CD4-positive, alpha-beta T cell (primary cell): ENCODE results near the gene LGR4. TPM values are rescaled to one million over a fixed set of nuclear protein-coding genes. Genes with fewer than 3 reads are reported as not detected.

Experiments used
- ATAC-seq: fragments of 200-7000 bp; cut with Tn5 transposase; one replicate; pipeline ENCODE4 v1.10.0; 2022; ENCODE audit warnings: mild to moderate bottlenecking; ENCODE audit not compliant: poor library complexity
- CTCF ChIA-PET: fragments of 350-600 bp; sonication (Branson Sonifier 250); formaldehyde crosslinking; loops from one replicate; lab custom pipeline; 2021; ENCODE audit warnings: antibody characterized with exemption, inconsistent platforms; lab: Charles Lee
- POLR2A ChIA-PET: fragments of 350-600 bp; sonication (Branson Sonifier 250); formaldehyde crosslinking; loops from one replicate; lab custom pipeline; 2021; ENCODE audit warnings: antibody characterized with exemption, inconsistent platforms; lab: Charles Lee
- DNase-seq, 14 experiments: peaks; one replicate each; pipeline ENCODE4 v3.0.0-alpha.2; 2013 to 2020; ENCODE audit warnings: mixed read lengths in 2 of 14
- H3K27ac ChIP-seq, 2 donors: one replicate each; pipeline versions ENCODE4 v1.5.1 to v1.7.0; 2013; ENCODE audit warnings: low read length in 2 of 2, low read depth in 1 of 2, mild to moderate bottlenecking in 1 of 2
- H3K27me3 ChIP-seq, 2 experiments: 1 replicate in 1 of 2; 2 replicates in 1 of 2; pipeline versions ENCODE4 v1.6.1 to v1.7.0; 2013; ENCODE audit warnings: low read length in 2 of 2, control low read depth in 1 of 2, mild to moderate bottlenecking in 1 of 2, moderate library complexity in 1 of 2; ENCODE audit not compliant: insufficient read depth in 2 of 2, control insufficient read depth in 1 of 2
- H3K36me3 ChIP-seq: one replicate; pipeline ENCODE4 v1.6.1; 2013; ENCODE audit warnings: low read length, control low read depth; ENCODE audit not compliant: insufficient read depth
- H3K4me1 ChIP-seq: one replicate; pipeline ENCODE4 v1.6.1; 2013; ENCODE audit warnings: low read length, control low read depth; ENCODE audit not compliant: insufficient read depth
- H3K4me3 ChIP-seq: one replicate; pipeline ENCODE4 v1.5.1; 2013; ENCODE audit warnings: mild to moderate bottlenecking, low read length, moderate library complexity
- H3K9me3 ChIP-seq, 2 experiments: 1 replicate in 1 of 2; 2 replicates in 1 of 2; pipeline versions ENCODE4 v1.6.1 to v1.7.0; 2013; ENCODE audit warnings: low read length in 2 of 2, mild to moderate bottlenecking in 2 of 2, control low read depth in 1 of 2, moderate library complexity in 1 of 2; ENCODE audit not compliant: control insufficient read depth in 1 of 2, insufficient read depth in 1 of 2
- H3K27ac Mint-ChIP-seq: one replicate; pipeline ENCODE4 v1.8.0; 2020; ENCODE audit warnings: mixed read lengths
- H3K27me3 Mint-ChIP-seq: one replicate; pipeline ENCODE4 v1.8.0; 2021; ENCODE audit warnings: mixed read lengths
- H3K36me3 Mint-ChIP-seq: one replicate; pipeline ENCODE4 v1.8.0; 2021; ENCODE audit warnings: low read depth, mixed read lengths
- H3K4me1 Mint-ChIP-seq: one replicate; pipeline ENCODE4 v1.8.0; 2021; ENCODE audit warnings: low read depth, mixed read lengths
- H3K4me3 Mint-ChIP-seq: one replicate; pipeline ENCODE4 v1.8.0; 2020; ENCODE audit warnings: mild to moderate bottlenecking, mixed read lengths
- H3K9me3 Mint-ChIP-seq: one replicate; pipeline ENCODE4 v1.8.0; 2020; ENCODE audit warnings: mixed read lengths
- CTCF ChIP-seq: fragments of 200-600 bp; IDR thresholded peaks from one replicate; pipeline ENCODE4 v1.8.0; 2022; ENCODE audit warnings: antibody characterized with exemption, mild to moderate bottlenecking
- intact Hi-C, 2 experiments: fragments of 100-400 bp; cut with DNase I in 1 of 2; cut with micrococcal nuclease in 1 of 2; formaldehyde crosslinking; loops; one replicate each; pipeline versions ENCODE4 v1.15.1 to v1.9.0; 2023 to 2025; cut with DNase I, micrococcal nuclease
- total RNA-seq, 174 experiments: library from RNA in 2 of 174; stranded (reverse) in 2 of 174; gene quantifications; one replicate each; pipeline ENCODE4 v1.2.3 and lab custom pipeline; 2021 to 2026

LGR4 gene
- total RNA-seq, 2 experiments from 2014 or later = 0.69 to 0.87 TPM

- intact Hi-C loops = no loop called here
- H3K27me3 Mint-ChIP-seq = peaks cover 18% of the 10 kb centered on the region
- H3K4me3 ChIP-seq = no peak overlapping the region
- H3K4me1 Mint-ChIP-seq = no peaks in the 10 kb centered on the region
- H3K27me3 ChIP-seq = no peaks in the 10 kb centered on the region
- H3K27ac Mint-ChIP-seq = no peak overlapping the region
- no peak for TF ChIP-seq CTCF
- no peak overlapping the region for H3K4me3 Mint-ChIP-seq
- no peaks in the 10 kb centered on the region for H3K36me3 ChIP-seq
- no peaks in the 10 kb centered on the region for H3K4me1 ChIP-seq
- DNase-seq (no peak), ATAC-seq (no peak)
- ChIA-PET POLR2A (interaction anchor here (0.7 kb wide), 1 partner anchor 32 kb away, joined by 5 read pairs; no protein-coding TSS in a partner anchor), CTCF (no interaction called here)
- no peaks in the 10 kb centered on the region for H3K36me3 Mint-ChIP-seq
- no peaks in the 10 kb centered on the region for H3K9me3 Mint-ChIP-seq
- H3K27ac ChIP-seq = no peak overlapping the region
- no peaks in the 10 kb centered on the region for H3K9me3 ChIP-seq
Observed at GRCh38 chr11:27445625-27446024, 27.0 kb downstream of the LGR4 start.

GRCh38 chr11:27444801-27445215 is 27.8 kb downstream of the LGR4 start:
- no peaks in the 10 kb centered on the region for H3K4me1 Mint-ChIP-seq
- no peaks in the 10 kb centered on the region for H3K36me3 Mint-ChIP-seq
- no peaks in the 10 kb centered on the region for H3K27me3 ChIP-seq
- POLR2A ChIA-PET = no interaction called here
- H3K9me3 ChIP-seq = no peaks in the 10 kb centered on the region
- no peak overlapping the region for H3K27ac Mint-ChIP-seq
- no peak for TF ChIP-seq CTCF
- no peaks in the 10 kb centered on the region for H3K4me1 ChIP-seq
- H3K4me3 Mint-ChIP-seq = no peak overlapping the region
- no peak overlapping the region for H3K27ac ChIP-seq
- no peak overlapping the region for H3K4me3 ChIP-seq
- intact Hi-C loops = no loop called here
- H3K36me3 ChIP-seq = no peaks in the 10 kb centered on the region
- CTCF ChIA-PET = no interaction called here
- DNase-seq (no peak), ATAC-seq (no peak)
- H3K27me3 Mint-ChIP-seq = peaks cover 18% of the 10 kb centered on the region
- no peaks in the 10 kb centered on the region for H3K9me3 Mint-ChIP-seq

GRCh38 chr11:27443746-27444507 is 28.7 kb downstream of the LGR4 start:
- Histone ChIP-seq H3K36me3 (no peaks in the 10 kb centered on the region), H3K27ac (no peak overlapping the region), H3K4me1 (no peaks in the 10 kb centered on the region), H3K9me3 (no peaks in the 10 kb centered on the region), H3K27me3 (no peaks in the 10 kb centered on the region), H3K4me3 (no peak overlapping the region)
- ATAC-seq (no peak), DNase-seq (no peak)
- intact Hi-C loops = no loop called here
- H3K36me3 Mint-ChIP-seq = no peaks in the 10 kb centered on the region
- H3K27ac Mint-ChIP-seq = no peak overlapping the region
- H3K27me3 Mint-ChIP-seq = peaks cover 18% of the 10 kb centered on the region
- H3K4me3 Mint-ChIP-seq = no peak overlapping the region
- no peaks in the 10 kb centered on the region for H3K9me3 Mint-ChIP-seq
- POLR2A ChIA-PET = no interaction called here
- H3K4me1 Mint-ChIP-seq = no peaks in the 10 kb centered on the region
- no peak for TF ChIP-seq CTCF
- CTCF ChIA-PET = no interaction called here
